ENCODE data around the gene CLCN6. TPM values are rescaled to one million over a fixed set of nuclear protein-coding genes. Genes with fewer than 3 reads are reported as not detected.

CLCN6 gene
- total RNA-seq, 1 experiment from 2014 or later, result 6.1 TPM

GRCh38 chr1:11855430-11855829, 49.4 kb downstream of the CLCN6 start:
- Histone ChIP-seq H2AFZ (ENCODE audit: low read length) (no peak overlapping the region), H3K9me3 (ENCODE audit: low read length) (no peaks in the 10 kb centered on the region), H3K4me2 (ENCODE audit: low read length) (no peak overlapping the region), H3F3A (ENCODE audit: low read length, unreplicated experiment) (no peaks in the 10 kb centered on the region), H3K9ac (ENCODE audit: low read length) (no peak overlapping the region), H3K4me3 (ENCODE audit: low read length) (no peak overlapping the region), H3K27me3 (ENCODE audit: low read length) (peaks cover 25% of the 10 kb centered on the region), H4K20me1 (ENCODE audit: low read length) (no peaks in the 10 kb centered on the region), H3K27ac (ENCODE audit: low read length) (no peak overlapping the region), H3K4me1 (ENCODE audit: insufficient read depth, low read length) (no peaks in the 10 kb centered on the region), H3K79me2 (ENCODE audit: low read length) (no peaks in the 10 kb centered on the region), H3K9me2 (replicated peaks; ENCODE audit: low read length) (no peaks in the 10 kb centered on the region), H3K36me3 (ENCODE audit: low read depth, low read length) (no peaks in the 10 kb centered on the region)
- BruUV-seq (replicated peaks), result no TSS peak
- no peak for DNase-seq
- intact Hi-C loops (cut with micrococcal nuclease), result no loop called here
- CTCF ChIA-PET, result no interaction called here
- no peak for ATAC-seq
- POLR2A ChIA-PET (ENCODE audit: unreplicated experiment), result interaction anchor here (0.5 kb wide), 1 partner anchor 49 kb away, joined by 4 read pairs; no protein-coding TSS in a partner anchor
- TF ChIP-seq EZH2phosphoT487 (IDR thresholded peaks at IDR 0.05; ENCODE audit: borderline replicate concordance, low read length), result no peak
- no peak for TF ChIP-seq EZH2 (IDR thresholded peaks at IDR 0.05; ENCODE audit: low read length, unreplicated experiment)
- TF ChIP-seq CTCF (conservative IDR thresholded peaks at IDR 0.05; ENCODE audit: low read depth, low read length), result no peak

DNA sequence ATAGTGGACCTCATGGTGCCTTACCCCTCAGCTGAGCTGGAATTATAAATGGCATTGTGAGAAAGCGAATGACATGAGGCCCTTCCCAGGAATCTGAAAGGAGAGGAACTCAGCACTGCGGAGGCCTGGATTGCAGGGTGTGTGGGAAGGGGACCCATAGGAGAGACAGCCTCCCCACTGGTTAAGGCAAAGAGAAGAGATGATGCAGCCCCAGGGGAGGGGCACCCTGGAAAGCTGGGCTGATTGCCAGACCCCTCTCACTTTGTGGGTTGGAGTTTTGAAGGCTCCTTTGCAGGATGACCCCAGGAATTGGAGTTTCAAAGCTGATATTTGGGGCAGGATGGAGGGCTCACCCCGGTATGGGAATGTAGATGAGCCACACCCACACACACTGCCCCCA, 50.7 kb downstream of the CLCN6 start:
- no peak overlapping the region for H3K27ac ChIP-seq (ENCODE audit: low read length)
- intact Hi-C loops (cut with micrococcal nuclease), result no loop called here
- no peak overlapping the region for H3K4me2 ChIP-seq (ENCODE audit: low read length)
- TF ChIP-seq EZH2phosphoT487 (IDR thresholded peaks at IDR 0.05; ENCODE audit: borderline replicate concordance, low read length) (no peak), CTCF (conservative IDR thresholded peaks at IDR 0.05; ENCODE audit: low read depth, low read length) (no peak), EZH2 (IDR thresholded peaks at IDR 0.05; ENCODE audit: low read length, unreplicated experiment) (no peak)
- DNase-seq (no peak), ATAC-seq (no peak)
- no peaks in the 10 kb centered on the region for H3K36me3 ChIP-seq (ENCODE audit: low read depth, low read length)
- H3K9me2 ChIP-seq (replicated peaks; ENCODE audit: low read length), result no peaks in the 10 kb centered on the region
- H4K20me1 ChIP-seq (ENCODE audit: low read length), result no peaks in the 10 kb centered on the region
- ChIA-PET CTCF (no interaction called here), POLR2A (ENCODE audit: unreplicated experiment) (no interaction called here)
- H2AFZ ChIP-seq (ENCODE audit: low read length), result no peak overlapping the region
- no TSS peak for BruUV-seq (replicated peaks)
- H3K9me3 ChIP-seq (ENCODE audit: low read length), result no peaks in the 10 kb centered on the region
- no peak overlapping the region for H3K9ac ChIP-seq (ENCODE audit: low read length)
- peaks cover 38% of the 10 kb centered on the region for H3K27me3 ChIP-seq (ENCODE audit: low read length)
- H3K79me2 ChIP-seq (ENCODE audit: low read length), result no peaks in the 10 kb centered on the region
- no peak overlapping the region for H3K4me3 ChIP-seq (ENCODE audit: low read length)
- H3K4me1 ChIP-seq (ENCODE audit: insufficient read depth, low read length), result no peaks in the 10 kb centered on the region
- no peaks in the 10 kb centered on the region for H3F3A ChIP-seq (ENCODE audit: low read length, unreplicated experiment)

DNA sequence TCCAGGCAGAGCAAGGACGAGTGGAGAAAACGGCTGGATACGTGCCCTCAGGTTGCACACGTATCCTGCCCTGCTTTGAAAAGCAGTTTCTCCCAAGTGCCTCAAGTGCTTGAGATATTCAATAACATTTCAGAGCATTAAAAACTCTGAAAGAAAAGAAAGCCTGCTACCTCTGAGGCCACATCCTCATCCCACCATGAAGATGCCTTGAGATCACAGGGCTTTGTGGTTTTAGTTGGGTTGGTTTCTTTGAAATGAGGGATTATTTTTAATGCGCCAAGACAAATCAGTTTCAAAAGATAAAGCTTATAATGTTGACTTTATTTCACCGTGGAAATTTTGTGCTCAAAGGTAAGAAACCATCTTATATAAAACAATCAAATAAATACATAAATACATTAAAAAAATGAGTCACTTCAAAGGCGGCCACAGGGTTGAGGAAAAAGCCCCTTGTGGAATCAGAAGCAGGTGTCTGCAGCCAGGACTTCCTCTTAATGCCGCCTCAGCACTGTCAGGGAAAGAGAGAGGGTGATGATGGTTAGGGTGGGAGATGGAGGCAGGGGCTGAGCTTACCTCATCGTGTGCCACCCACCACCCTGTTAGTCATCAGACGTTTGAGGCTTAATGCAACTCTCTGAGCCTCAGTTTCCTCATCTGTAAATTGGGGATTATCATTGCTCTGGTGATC, 51.3 kb downstream of the CLCN6 start:
- ATAC-seq, result no peak
- no peak for DNase-seq
- ChIA-PET POLR2A (ENCODE audit: unreplicated experiment) (no interaction called here), CTCF (no interaction called here)
- Histone ChIP-seq H2AFZ (ENCODE audit: low read length) (no peak overlapping the region), H3K9me2 (replicated peaks; ENCODE audit: low read length) (no peaks in the 10 kb centered on the region), H3K79me2 (ENCODE audit: low read length) (no peaks in the 10 kb centered on the region), H3K9ac (ENCODE audit: low read length) (no peak overlapping the region), H3K4me3 (ENCODE audit: low read length) (no peak overlapping the region), H4K20me1 (ENCODE audit: low read length) (no peaks in the 10 kb centered on the region), H3K27me3 (ENCODE audit: low read length) (peaks cover 40% of the 10 kb centered on the region), H3F3A (ENCODE audit: low read length, unreplicated experiment) (no peaks in the 10 kb centered on the region), H3K27ac (ENCODE audit: low read length) (no peak overlapping the region), H3K36me3 (ENCODE audit: low read depth, low read length) (no peaks in the 10 kb centered on the region), H3K4me1 (ENCODE audit: insufficient read depth, low read length) (no peaks in the 10 kb centered on the region), H3K9me3 (ENCODE audit: low read length) (no peaks in the 10 kb centered on the region), H3K4me2 (ENCODE audit: low read length) (no peak overlapping the region)
- TF ChIP-seq EZH2 (IDR thresholded peaks at IDR 0.05; ENCODE audit: low read length, unreplicated experiment) (no peak), EZH2phosphoT487 (IDR thresholded peaks at IDR 0.05; ENCODE audit: borderline replicate concordance, low read length) (no peak), CTCF (conservative IDR thresholded peaks at IDR 0.05; ENCODE audit: low read depth, low read length) (no peak)
- intact Hi-C loops (cut with micrococcal nuclease), result no loop called here
- BruUV-seq (replicated peaks), result no TSS peak

All from PC-3 (cell line).